Measurements from ENCODE around the gene ZFYVE19. TPM values are rescaled to one million over a fixed set of nuclear protein-coding genes. Genes with fewer than 3 reads are reported as not detected.

Gene ZFYVE19

Small RNAs within 50 kb of the gene (small RNA-seq; reads per million reads assigned to genes)
- not detected for gene SUMO2P15 (ENCODE audit: insufficient read depth)
